GM23338 (cell line): ENCODE results near the gene SEMA4D. TPM values are rescaled to one million over a fixed set of nuclear protein-coding genes. Genes with fewer than 3 reads are reported as not detected.
A peak's percentile ranks its signal among the peaks of the same experiment; 100 is the strongest.

Source experiments
- ATAC-seq: fragments of 200-7000 bp; cut with Tn5 transposase; 3 replicates; pipeline ENCODE4 v1.9.1; 2020
- DNase-seq: peaks from one replicate; pipeline ENCODE4 v3.0.0-alpha.2; 2015; ENCODE audit warnings: low spot score
- H2AFZ ChIP-seq: fragments of 200-600 bp; sonication (generic); 2 replicates; pipeline ENCODE4 v1.8.0; 2016; ENCODE audit warnings: antibody characterized with exemption, mild to moderate bottlenecking, moderate library complexity
- H3F3A ChIP-seq: fragments of 200-600 bp; sonication (generic); replicated peaks from 2 replicates; pipeline ENCODE4 v1.8.0; 2017; ENCODE audit warnings: antibody characterized with exemption, mixed run types, low read depth
- H3K27ac ChIP-seq: fragments of 200-600 bp; sonication (generic); 2 replicates; pipeline ENCODE4 v1.6.1; 2016; ENCODE audit warnings: low read depth
- H3K27me3 ChIP-seq: fragments of 200-600 bp; sonication (generic); 2 replicates; pipeline ENCODE4 v1.8.0; 2016; ENCODE audit warnings: mild to moderate bottlenecking, mixed run types, moderate library complexity; ENCODE audit not compliant: insufficient read depth
- H3K36me3 ChIP-seq: fragments of 200-600 bp; sonication (generic); 2 replicates; pipeline ENCODE4 v1.8.0; 2016; ENCODE audit warnings: mild to moderate bottlenecking; ENCODE audit not compliant: insufficient read depth
- H3K4me1 ChIP-seq: fragments of 200-600 bp; sonication (generic); 2 replicates; pipeline ENCODE4 v1.8.0; 2016; ENCODE audit warnings: mild to moderate bottlenecking, moderate library complexity; ENCODE audit not compliant: insufficient read depth
- H3K4me2 ChIP-seq: fragments of 200-600 bp; sonication (generic); 2 replicates; pipeline ENCODE4 v1.7.1; 2017; ENCODE audit warnings: mixed run types
- H3K4me3 ChIP-seq: fragments of 200-600 bp; sonication (generic); 2 replicates; pipeline ENCODE4 v1.6.1; 2016; ENCODE audit warnings: mixed run types
- H3K79me2 ChIP-seq: fragments of 200-600 bp; sonication (generic); replicated peaks from 2 replicates; pipeline ENCODE4 v1.8.0; 2017; ENCODE audit warnings: mild to moderate bottlenecking; ENCODE audit not compliant: insufficient read depth
- H3K9me2 ChIP-seq: fragments of 200-600 bp; sonication (generic); 2 replicates; pipeline ENCODE4 v1.8.0; 2017; ENCODE audit not compliant: insufficient read depth
- H4K20me1 ChIP-seq: fragments of 200-600 bp; sonication (generic); replicated peaks from 2 replicates; pipeline ENCODE4 v1.8.0; 2017; ENCODE audit warnings: mild to moderate bottlenecking; ENCODE audit not compliant: insufficient read depth
- H3K27ac Mint-ChIP-seq: 2 replicates; pipeline ENCODE4 v1.8.0; 2020; ENCODE audit warnings: inconsistent platforms, mild to moderate bottlenecking, moderate library complexity, mixed read lengths
- H3K27me3 Mint-ChIP-seq: 3 replicates; pipeline ENCODE4 v1.8.0; 2022; ENCODE audit warnings: low read depth, mild to moderate bottlenecking, moderate library complexity, mixed read lengths, inconsistent platforms; ENCODE audit not compliant: insufficient read depth, poor library complexity
- H3K36me3 Mint-ChIP-seq: 3 replicates; pipeline ENCODE4 v1.8.0; 2021; ENCODE audit warnings: low read depth, mild to moderate bottlenecking, inconsistent platforms, moderate library complexity, mixed read lengths
- H3K4me1 Mint-ChIP-seq: 3 replicates; pipeline ENCODE4 v1.8.0; 2020; ENCODE audit warnings: mild to moderate bottlenecking, inconsistent platforms, mixed read lengths
- H3K4me3 Mint-ChIP-seq: 3 replicates; pipeline ENCODE4 v1.8.0; 2021; ENCODE audit warnings: moderate library complexity, mild to moderate bottlenecking, inconsistent platforms, mixed read lengths
- H3K9me3 Mint-ChIP-seq: 3 replicates; pipeline ENCODE4 v1.8.0; 2020; ENCODE audit warnings: moderate library complexity, mild to moderate bottlenecking, inconsistent platforms, mixed read lengths
- CREB1 ChIP-seq: fragments of 250-450 bp; sonication (Bioruptor Pico); IDR thresholded peaks from 2 replicates; pipeline ENCODE4 v1.5.0; 2020; ENCODE audit warnings: low read depth, mild to moderate bottlenecking, moderate library complexity
- CTCF ChIP-seq, 2 experiments: fragments of 200-600 bp in 1 of 2; sonication (generic) in 1 of 2; conservative IDR thresholded peaks; 2 replicates each; pipeline versions ENCODE4 v1.5.1 to v1.6.1; 2016 to 2017; ENCODE audit warnings: antibody characterized with exemption in 2 of 2, low read depth in 2 of 2, mild to moderate bottlenecking in 2 of 2, moderate library complexity in 1 of 2
- EZH2 ChIP-seq: fragments of 200-600 bp; sonication (generic); IDR thresholded peaks from one replicate; pipeline ENCODE4 v1.8.0; 2017; ENCODE audit warnings: antibody characterized with exemption, mild to moderate bottlenecking, low read depth; ENCODE audit not compliant: unreplicated experiment
- EZH2phosphoT487 ChIP-seq: fragments of 200-600 bp; sonication (generic); IDR thresholded peaks from one replicate; pipeline ENCODE4 v1.8.1; 2018; ENCODE audit warnings: antibody characterized with exemption; ENCODE audit not compliant: unreplicated experiment
- JUNB ChIP-seq: IDR thresholded peaks from one replicate; pipeline ENCODE4 v1.6.1; 2016; ENCODE audit warnings: antibody characterized with exemption; ENCODE audit not compliant: unreplicated experiment
- NANOG ChIP-seq: IDR thresholded peaks from 2 replicates; pipeline ENCODE4 v1.6.1; 2016; ENCODE audit warnings: antibody characterized with exemption, borderline replicate concordance
- STAT1 ChIP-seq: IDR thresholded peaks from one replicate; pipeline ENCODE4 v1.6.1; 2016; ENCODE audit warnings: antibody characterized with exemption; ENCODE audit not compliant: unreplicated experiment
- ZNF462 ChIP-seq: fragments of 250-450 bp; sonication (Bioruptor Pico); IDR thresholded peaks from 2 replicates; pipeline ENCODE4 v1.5.0; 2020; ENCODE audit warnings: mild to moderate bottlenecking, moderate library complexity
- polyA plus RNA-seq: library from polyadenylated mRNA; unstranded; fragments of >200 nt; fragmentation: Nextera tagmentation; extraction: Ambion mirVana; gene quantifications from 2 replicates; pipeline ENCODE4 v1.2.1, GENCODE V29; 2016
- total RNA-seq: library from RNA; depleted of rRNA; stranded (reverse); fragments of >200 nt; shearing (Covaris generic); gene quantifications from 2 replicates; pipeline ENCODE4 v1.2.3, GENCODE V29; 2014

SEMA4D gene
- total and polyA plus RNA-seq, 2 experiments from 2014 or later: 19.3 to 63.0 TPM

DNA sequence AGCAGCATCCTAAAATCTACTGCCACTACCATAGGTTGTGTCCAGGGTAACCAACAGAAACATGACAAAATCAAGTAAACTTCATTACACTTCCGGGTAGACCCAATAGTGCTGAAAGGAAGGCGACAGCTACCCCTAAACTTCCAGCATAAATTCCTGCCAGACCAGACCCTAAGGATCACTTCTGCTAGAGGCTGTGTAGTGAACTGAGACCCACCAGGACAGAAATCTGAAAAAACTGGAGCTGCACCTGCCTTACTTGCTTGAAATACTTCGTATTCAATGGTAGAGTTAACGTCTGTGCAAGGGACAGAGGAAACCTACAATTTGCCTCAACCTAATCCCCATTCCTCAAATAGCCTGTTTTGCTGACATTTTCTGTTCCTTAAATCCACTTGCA, 180.6 kb downstream of the SEMA4D start:
- Histone ChIP-seq H2AFZ (no peak overlapping the region), H3K4me1 (peaks cover 23% of the 10 kb centered on the region; the same call in 1 of the 2 replicates), H4K20me1 (peaks cover 29% of the 10 kb centered on the region), H3K27ac (peak overlapping the region; percentile 93), H3K27me3 (no peaks in the 10 kb centered on the region), H3K4me3 (peak overlapping the region; percentile 51; the same call in 1 of the 2 replicates), H3F3A (peaks cover 27% of the 10 kb centered on the region), H3K36me3 (peaks cover 33% of the 10 kb centered on the region), H3K9me2 (no peaks in the 10 kb centered on the region), H3K4me2 (peak overlapping the region; percentile 59), H3K79me2 (peaks cover 78% of the 10 kb centered on the region)
- Mint-ChIP-seq H3K4me1 (peaks cover 34% of the 10 kb centered on the region), H3K27me3 (peaks cover 7% of the 10 kb centered on the region), H3K9me3 (no peaks in the 10 kb centered on the region), H3K4me3 (peak overlapping the region; percentile 85), H3K27ac (peak overlapping the region; percentile 99), H3K36me3 (peaks cover 81% of the 10 kb centered on the region)
- peak; percentile 7 for DNase-seq
- no peak for ATAC-seq
- no peak for TF ChIP-seq ZNF462 (CRISPR knock-in tag)
- TF ChIP-seq NANOG: no peak
- TF ChIP-seq EZH2: no peak
- no peak for TF ChIP-seq STAT1
- TF ChIP-seq EZH2phosphoT487: no peak
- TF ChIP-seq JUNB: no peak

GRCh38 chr9:89315482-89315881, 182.4 kb downstream of the SEMA4D start:
- H3K27ac Mint-ChIP-seq: no peak overlapping the region
- Histone ChIP-seq H3K36me3 (peaks cover 33% of the 10 kb centered on the region), H3K27me3 (no peaks in the 10 kb centered on the region), H2AFZ (no peak overlapping the region), H3F3A (peaks cover 27% of the 10 kb centered on the region), H4K20me1 (peaks cover 29% of the 10 kb centered on the region), H3K4me1 (peaks cover 23% of the 10 kb centered on the region; the same call in 1 of the 2 replicates), H3K4me2 (no peak overlapping the region), H3K4me3 (peak overlapping the region; percentile 10; the same call in 1 of the 2 replicates), H3K79me2 (peaks cover 73% of the 10 kb centered on the region), H3K9me2 (no peaks in the 10 kb centered on the region), H3K27ac (peak overlapping the region; percentile 10)
- H3K36me3 Mint-ChIP-seq: peaks cover 73% of the 10 kb centered on the region
- peaks cover 18% of the 10 kb centered on the region for H3K27me3 Mint-ChIP-seq
- peaks cover 34% of the 10 kb centered on the region for H3K4me1 Mint-ChIP-seq
- no peak for DNase-seq
- no peak for ATAC-seq
- H3K9me3 Mint-ChIP-seq: peaks cover 5% of the 10 kb centered on the region; the same call in 1 of the 3 replicates
- no peak overlapping the region for H3K4me3 Mint-ChIP-seq
- no peak for TF ChIP-seq STAT1
- no peak for TF ChIP-seq NANOG
- no peak for TF ChIP-seq EZH2phosphoT487
- no peak for TF ChIP-seq CREB1 (CRISPR knock-in tag)
- TF ChIP-seq CTCF (conservative IDR thresholded peaks at IDR 0.05; ENCODE audit: low read depth in 2 of 2): no peak
